GM12801 (cell line): Measurements from ENCODE around the gene ACTR6.

Experiments
- CTCF ChIP-seq: IDR thresholded peaks from one replicate; pipeline ENCODE4 v1.5.1; 2011; ENCODE audit warnings: control low read depth; ENCODE audit not compliant: insufficient read length; ENCODE audit errors: extremely low read depth

Gene ACTR6

GRCh38 chr12:100199347-100200149, 1.1 kb upstream of the ACTR6 start:
- no peak for TF ChIP-seq CTCF

GRCh38 chr12:100201604-100202423, 1.2 kb downstream of the ACTR6 start:
- no peak for TF ChIP-seq CTCF

GRCh38 chr12:100207311-100207710, 6.7 kb downstream of the ACTR6 start:
- no peak for TF ChIP-seq CTCF

GRCh38 chr12:100208834-100209233, 8.2 kb downstream of the ACTR6 start:
- no peak for TF ChIP-seq CTCF

- no peak for TF ChIP-seq CTCF
These were observed 11.1 kb downstream of the ACTR6 start for GRCh38 chr12:100211698-100212097.

- no peak for TF ChIP-seq CTCF
These were observed 12.6 kb downstream of the ACTR6 start for GRCh38 chr12:100213016-100213891.

- no peak for TF ChIP-seq CTCF
These were observed 13.9 kb downstream of the ACTR6 start for GRCh38 chr12:100214518-100214917.
